SK-N-SH (cell line): ENCODE data around the gene MRPL10. TPM values are rescaled to one million over a fixed set of nuclear protein-coding genes. Genes with fewer than 3 reads are reported as not detected.

Experiments
- CTCF ChIA-PET: fragments of 300-600, 350-600 bp; formaldehyde crosslinking; extraction: SDS; loops from one replicate; lab custom pipeline; 2021; lab: Yijun Ruan, JAX
- POLR2A ChIA-PET: fragments of 350-600 bp; sonication (Branson Sonifier 250); formaldehyde crosslinking; extraction: SDS; loops from one replicate; lab custom pipeline; 2020; ENCODE audit warnings: antibody characterized with exemption, inconsistent platforms; lab: Yijun Ruan, JAX
- DNase-seq: peaks from one replicate; pipeline ENCODE4 v3.0.0; 2012
- H2AFZ ChIP-seq: fragments of 200-600 bp; sonication (generic); 2 replicates; pipeline ENCODE4 v1.8.1; 2016; ENCODE audit warnings: antibody characterized with exemption, mild to moderate bottlenecking, low read depth
- H3F3A ChIP-seq: fragments of 200-600 bp; sonication (generic); replicated peaks from 2 replicates; pipeline ENCODE3; 2016; ENCODE audit warnings: antibody characterized with exemption, mild to moderate bottlenecking; ENCODE audit not compliant: insufficient read depth
- H3K27ac ChIP-seq, 2 experiments: fragments of 200-500 bp in 1 of 2; fragments of 200-600 bp in 1 of 2; sonication (Bioruptor generic) in 1 of 2; sonication (generic), shearing (Covaris generic) in 1 of 2; 2 replicates each; pipeline versions ENCODE4 v1.5.1 to v1.6.1; 2014 to 2016; ENCODE audit warnings: low read depth in 2 of 2, inconsistent platforms in 1 of 2, low read length in 1 of 2, mild to moderate bottlenecking in 1 of 2, mixed read lengths in 1 of 2
- H3K27me3 ChIP-seq: fragments of 200-600 bp; sonication (generic), shearing (Covaris generic); 2 replicates; pipeline ENCODE4 v1.6.1; 2016; ENCODE audit warnings: mixed run types; ENCODE audit not compliant: insufficient read depth
- H3K36me3 ChIP-seq, 2 experiments: fragments of 200-500 bp in 1 of 2; fragments of 200-600 bp in 1 of 2; sonication (Bioruptor generic) in 1 of 2; sonication (generic) in 1 of 2; replicated peaks in 1 of 2; 2 replicates each; pipeline versions ENCODE3 to v1.5.1; 2014 to 2016; ENCODE audit warnings: low read length in 1 of 2, mild to moderate bottlenecking in 1 of 2; ENCODE audit not compliant: insufficient read depth in 2 of 2, control insufficient read depth in 1 of 2
- H3K4me1 ChIP-seq, 2 experiments: fragments of 200-500 bp in 1 of 2; fragments of 200-600 bp in 1 of 2; sonication (Bioruptor generic) in 1 of 2; sonication (generic), shearing (Covaris generic) in 1 of 2; 2 replicates each; pipeline versions ENCODE4 v1.5.1 to v1.6.1; 2014 to 2016; ENCODE audit warnings: low read depth in 1 of 2, low read length in 1 of 2, mixed run types in 1 of 2; ENCODE audit not compliant: insufficient read depth in 2 of 2, control insufficient read depth in 1 of 2
- H3K4me2 ChIP-seq: fragments of 200-600 bp; sonication (generic), shearing (Covaris generic); 2 replicates; pipeline ENCODE4 v1.6.1; 2017; ENCODE audit warnings: mixed run types
- H3K4me3 ChIP-seq, 2 experiments: fragments of 200-500 bp in 1 of 2; fragments of 200-600 bp in 1 of 2; sonication (Bioruptor generic) in 1 of 2; sonication (generic), shearing (Covaris generic) in 1 of 2; 2 replicates each; pipeline versions ENCODE4 v1.5.1 to v1.8.1; 2014 to 2016; ENCODE audit warnings: low read depth in 2 of 2, inconsistent platforms in 1 of 2, low read length in 1 of 2, mild to moderate bottlenecking in 1 of 2, mixed read lengths in 1 of 2, moderate library complexity in 1 of 2
- H3K79me2 ChIP-seq: fragments of 200-600 bp; sonication (generic); 2 replicates; pipeline ENCODE4 v1.8.1; 2017; ENCODE audit warnings: mild to moderate bottlenecking; ENCODE audit not compliant: insufficient read depth
- H3K9ac ChIP-seq: fragments of 200-600 bp; sonication (generic); 2 replicates; pipeline ENCODE4 v1.6.1; 2017; ENCODE audit warnings: mixed run types
- H3K9me2 ChIP-seq: fragments of 200-600 bp; sonication (generic); 2 replicates; pipeline ENCODE4 v1.6.1; 2017; ENCODE audit warnings: mixed run types
- H3K9me3 ChIP-seq: fragments of 200-600 bp; sonication (generic); 2 replicates; pipeline ENCODE4 v1.6.1; 2017; ENCODE audit warnings: mixed run types, mild to moderate bottlenecking, moderate library complexity
- H4K20me1 ChIP-seq: fragments of 200-600 bp; sonication (generic); 2 replicates; pipeline ENCODE4 v1.6.1; 2017; ENCODE audit warnings: mild to moderate bottlenecking, mixed run types; ENCODE audit not compliant: insufficient read depth
- CHD2 ChIP-seq: fragments of 150-350 bp; IDR thresholded peaks from 2 replicates; pipeline ENCODE4 v1.6.1; 2018; ENCODE audit warnings: low read length; ENCODE audit not compliant: partially characterized antibody
- ELF1 ChIP-seq: IDR thresholded peaks from 2 replicates; pipeline ENCODE4 v1.4.0; 2012
- FOXM1 ChIP-seq: IDR thresholded peaks from 2 replicates; pipeline ENCODE4 v1.4.0; 2012; ENCODE audit warnings: low read depth, mild to moderate bottlenecking
- JUND ChIP-seq: IDR thresholded peaks from 2 replicates; pipeline ENCODE4 v1.4.0; 2012
- MAX ChIP-seq: IDR thresholded peaks from 2 replicates; pipeline ENCODE4 v1.4.0; 2012; ENCODE audit warnings: low read depth
- NFIC ChIP-seq: IDR thresholded peaks from 2 replicates; pipeline ENCODE4 v1.4.0; 2012; ENCODE audit warnings: borderline replicate concordance
- NRF1 ChIP-seq: IDR thresholded peaks from 2 replicates; pipeline ENCODE4 v1.6.1; 2012; ENCODE audit warnings: low read depth, mild to moderate bottlenecking, low read length
- RCOR1 ChIP-seq: fragments of 150-350 bp; IDR thresholded peaks from 2 replicates; pipeline ENCODE4 v1.6.1; 2017; ENCODE audit warnings: antibody characterized with exemption, low read length
- REST ChIP-seq: IDR thresholded peaks from 2 replicates; pipeline ENCODE4 v1.6.1; 2012; ENCODE audit warnings: mild to moderate bottlenecking, low read depth, low read length, moderate library complexity
- RXRA ChIP-seq: IDR thresholded peaks from 2 replicates; pipeline ENCODE4 v1.4.0; 2012; ENCODE audit warnings: low read depth, mild to moderate bottlenecking, borderline replicate concordance
- SMC3 ChIP-seq: IDR thresholded peaks from 2 replicates; pipeline ENCODE4 v1.6.1; 2012; ENCODE audit warnings: low read depth, low read length, improper control_type of control experiment
- TAF1 ChIP-seq: IDR thresholded peaks from 2 replicates; pipeline ENCODE4 v1.6.1; 2012; ENCODE audit warnings: low read depth, mild to moderate bottlenecking, low read length, moderate library complexity, borderline replicate concordance
- TCF12 ChIP-seq: IDR thresholded peaks from 2 replicates; pipeline ENCODE4 v1.4.0; 2012
- YY1 ChIP-seq: IDR thresholded peaks from 2 replicates; pipeline ENCODE4 v1.4.0; 2012; ENCODE audit warnings: low read depth, mild to moderate bottlenecking
- WGBS: methylation state at CpG from one replicate; pipeline ENCODE4 v1.1.6; 2017; ENCODE audit warnings: low lambda C conversion rate; 5-methylcytosine and 5-hydroxymethylcytosine counted together
- polyA plus RNA-seq, 3 experiments: library from polyadenylated mRNA; depleted of rRNA; stranded (reverse); fragments of >200 nt; gene quantifications; 2 replicates each; pipeline ENCODE4 v1.2.3, GENCODE V29; 2012
- TF ChIP-seq, protein P1 (sequence below): fragments of 150-350 bp; IDR thresholded peaks from 2 replicates; pipeline ENCODE4 v1.6.1; 2016; ENCODE audit warnings: mild to moderate bottlenecking, low read depth, low read length
- TF ChIP-seq, protein P2 (sequence below): IDR thresholded peaks from 2 replicates; pipeline ENCODE4; 2012

The MRPL10 gene
- polyA plus RNA-seq, 1 of the 3 experiments (the other 2 are of a cell fraction): 136 TPM

- H3K4me1 ChIP-seq: peaks cover 9 to 15% of the 10 kb centered on the region in 2 experiments; a peak in 2 of 4 replicates
- no peak for DNase-seq
- peak overlapping the region; percentile 97 for H3K4me2 ChIP-seq
- H3K9ac ChIP-seq: peak overlapping the region; percentile 75; the same call in 1 of the 2 replicates
- 25% methylated on average over 7 of the region's 7 CpGs for WGBS
- no peaks in the 10 kb centered on the region for H3K9me2 ChIP-seq
- TF ChIP-seq CHD2 (no peak), ELF1 (no peak), REST (no peak), NFIC (no peak), NRF1 (no peak), TCF12 (no peak), FOXM1 (no peak), TAF1 (no peak), RCOR1 (no peak)
- TF ChIP-seq, protein P1, sequence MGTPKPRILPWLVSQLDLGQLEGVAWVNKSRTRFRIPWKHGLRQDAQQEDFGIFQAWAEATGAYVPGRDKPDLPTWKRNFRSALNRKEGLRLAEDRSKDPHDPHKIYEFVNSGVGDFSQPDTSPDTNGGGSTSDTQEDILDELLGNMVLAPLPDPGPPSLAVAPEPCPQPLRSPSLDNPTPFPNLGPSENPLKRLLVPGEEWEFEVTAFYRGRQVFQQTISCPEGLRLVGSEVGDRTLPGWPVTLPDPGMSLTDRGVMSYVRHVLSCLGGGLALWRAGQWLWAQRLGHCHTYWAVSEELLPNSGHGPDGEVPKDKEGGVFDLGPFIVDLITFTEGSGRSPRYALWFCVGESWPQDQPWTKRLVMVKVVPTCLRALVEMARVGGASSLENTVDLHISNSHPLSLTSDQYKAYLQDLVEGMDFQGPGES: no peak
- no peaks in the 10 kb centered on the region for H3K27me3 ChIP-seq
- peaks cover 33% of the 10 kb centered on the region for H3K79me2 ChIP-seq
- no peaks in the 10 kb centered on the region for H3K9me3 ChIP-seq
- ChIA-PET POLR2A (interaction anchor here (0.6 to 1.7 kb wide), 9 partner anchors 8 to 99 kb away, joined by 3 to 28 read pairs (median 3); partner anchors contain the start of genes OSBPL7, SCRN2, SP2 and TBX21), CTCF (interaction anchor here (0.9 to 22.8 kb wide), 12 partner anchors 10 to 139 kb away, joined by 3 to 573 read pairs (median 7); partner anchors contain the start of genes CDK5RAP3, OSBPL7, SCRN2 and SP6)
- no peaks in the 10 kb centered on the region for H4K20me1 ChIP-seq
- H3K36me3 ChIP-seq: peaks cover 19 to 23% of the 10 kb centered on the region in 2 experiments
- H3K27ac ChIP-seq: peak overlapping the region; percentile 44 to 51
- peak overlapping the region; percentile 77 to 93 for H3K4me3 ChIP-seq
- peak overlapping the region; percentile 89 for H2AFZ ChIP-seq
- peaks cover 14% of the 10 kb centered on the region for H3F3A ChIP-seq
Observed at GRCh38 chr17:47831934-47832327, 590 bp upstream of the MRPL10 start.

- Histone ChIP-seq H3F3A (peaks cover 14% of the 10 kb centered on the region), H2AFZ (peak overlapping the region; percentile 77; the same call in 1 of the 2 replicates), H3K4me2 (peak overlapping the region; percentile 97), H3K4me3 (peak overlapping the region; percentile 77 to 93), H3K4me1 (peaks cover 9 to 15% of the 10 kb centered on the region in 2 experiments; a peak in 2 of 4 replicates), H3K9me2 (no peaks in the 10 kb centered on the region), H4K20me1 (no peaks in the 10 kb centered on the region), H3K27me3 (no peaks in the 10 kb centered on the region), H3K27ac (peak overlapping the region; percentile 76 to 88), H3K36me3 (peaks cover 22 to 34% of the 10 kb centered on the region in 2 experiments), H3K9me3 (no peaks in the 10 kb centered on the region), H3K9ac (peak overlapping the region; percentile 75), H3K79me2 (peaks cover 33% of the 10 kb centered on the region)
- DNase-seq: no peak
- CTCF ChIA-PET: interaction anchor here (0.6 to 22.8 kb wide), 11 partner anchors 8 to 188 kb away, joined by 3 to 573 read pairs (median 7); partner anchors contain the start of genes CDK5RAP3, OSBPL7, SCRN2 and SP6
- POLR2A ChIA-PET: interaction anchor here (1.2 to 1.7 kb wide), 3 partner anchors 8 to 59 kb away, joined by 3 to 28 read pairs (median 5); partner anchors contain the start of gene OSBPL7
- 32% methylated on average over 18 of the region's 18 CpGs for WGBS
- TF ChIP-seq RXRA: no peak
- no peak for TF ChIP-seq JUND
- TF ChIP-seq YY1: no peak
- TF ChIP-seq, protein P2, sequence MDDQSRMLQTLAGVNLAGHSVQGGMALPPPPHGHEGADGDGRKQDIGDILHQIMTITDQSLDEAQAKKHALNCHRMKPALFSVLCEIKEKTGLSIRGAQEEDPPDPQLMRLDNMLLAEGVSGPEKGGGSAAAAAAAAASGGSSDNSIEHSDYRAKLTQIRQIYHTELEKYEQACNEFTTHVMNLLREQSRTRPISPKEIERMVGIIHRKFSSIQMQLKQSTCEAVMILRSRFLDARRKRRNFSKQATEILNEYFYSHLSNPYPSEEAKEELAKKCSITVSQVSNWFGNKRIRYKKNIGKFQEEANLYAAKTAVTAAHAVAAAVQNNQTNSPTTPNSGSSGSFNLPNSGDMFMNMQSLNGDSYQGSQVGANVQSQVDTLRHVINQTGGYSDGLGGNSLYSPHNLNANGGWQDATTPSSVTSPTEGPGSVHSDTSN: no peak
- no peak for TF ChIP-seq RCOR1
- TF ChIP-seq, protein P1: no peak
- TF ChIP-seq CHD2: no peak
- no peak for TF ChIP-seq SMC3
- TF ChIP-seq FOXM1: no peak
- no peak for TF ChIP-seq MAX
Observed at GRCh38 chr17:47830396-47831002, 842 bp downstream of the MRPL10 start.
